Skeletal muscle satellite cell (primary cell): ENCODE data around the gene IFI30.

Source experiments
- H3K27me3 ChIP-seq: 2 replicates; pipeline ENCODE4 v1.7.0; 2013; ENCODE audit warnings: low read length; ENCODE audit not compliant: control insufficient read depth, insufficient read depth
- H3K36me3 ChIP-seq: 2 replicates; pipeline ENCODE4 v1.7.0; 2013; ENCODE audit warnings: mild to moderate bottlenecking, control low read depth, low read length; ENCODE audit not compliant: insufficient read depth
- H3K4me1 ChIP-seq: 2 replicates; pipeline ENCODE4 v1.7.0; 2013; ENCODE audit warnings: low read length; ENCODE audit not compliant: control insufficient read depth, insufficient read depth
- H3K4me2 ChIP-seq: 2 replicates; pipeline ENCODE4 v1.7.0; 2013; ENCODE audit warnings: mild to moderate bottlenecking, low read length
- H3K4me3 ChIP-seq: 2 replicates; pipeline ENCODE4 v1.7.0; 2013; ENCODE audit warnings: low read length
- H3K9ac ChIP-seq: 2 replicates; pipeline ENCODE4 v1.7.0; 2013; ENCODE audit warnings: mild to moderate bottlenecking, low read depth, low read length, moderate library complexity
- H3K9me3 ChIP-seq: replicated peaks from 2 replicates; pipeline ENCODE4 v1.7.0; 2013; ENCODE audit warnings: mild to moderate bottlenecking, control low read depth, low read length

Gene IFI30

GRCh38 chr19:18194554-18195238 is 21.1 kb downstream of the IFI30 start:
- peak overlapping the region; percentile 95 for H3K4me2 ChIP-seq
- H3K9me3 ChIP-seq: no peaks in the 10 kb centered on the region
- H3K27me3 ChIP-seq: no peaks in the 10 kb centered on the region
- H3K9ac ChIP-seq: no peak overlapping the region
- H3K36me3 ChIP-seq: peaks cover 8% of the 10 kb centered on the region
- peaks cover 15% of the 10 kb centered on the region for H3K4me1 ChIP-seq
- H3K4me3 ChIP-seq: peak overlapping the region; percentile 84

DNA sequence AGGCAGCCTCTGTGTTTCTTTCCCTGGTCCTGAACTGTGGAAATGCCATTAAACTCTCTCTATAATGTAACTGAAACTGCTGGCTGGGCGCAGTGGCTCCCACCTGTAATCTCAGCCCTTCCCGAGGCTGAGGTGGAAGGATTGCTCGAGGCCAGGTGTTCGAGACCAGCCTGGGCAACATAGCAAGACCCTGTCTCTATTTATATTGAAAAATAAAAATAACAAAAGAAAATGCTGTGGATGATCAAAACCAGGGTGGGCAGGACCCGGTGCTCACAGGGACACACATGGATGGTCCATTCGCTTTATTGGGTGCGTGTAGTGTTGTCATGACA is 22.9 kb downstream of the IFI30 start:
- peaks cover 14% of the 10 kb centered on the region for H3K4me1 ChIP-seq
- H3K36me3 ChIP-seq: peaks cover 8% of the 10 kb centered on the region
- no peak overlapping the region for H3K4me2 ChIP-seq
- no peak overlapping the region for H3K9ac ChIP-seq
- H3K9me3 ChIP-seq: no peaks in the 10 kb centered on the region
- no peaks in the 10 kb centered on the region for H3K27me3 ChIP-seq
- H3K4me3 ChIP-seq: no peak overlapping the region

GRCh38 chr19:18197306-18197705 is 23.7 kb downstream of the IFI30 start:
- Histone ChIP-seq H3K36me3 (peaks cover 8% of the 10 kb centered on the region), H3K9me3 (no peaks in the 10 kb centered on the region), H3K4me2 (no peak overlapping the region), H3K9ac (no peak overlapping the region), H3K4me3 (no peak overlapping the region), H3K4me1 (peaks cover 11% of the 10 kb centered on the region), H3K27me3 (no peaks in the 10 kb centered on the region)

DNA sequence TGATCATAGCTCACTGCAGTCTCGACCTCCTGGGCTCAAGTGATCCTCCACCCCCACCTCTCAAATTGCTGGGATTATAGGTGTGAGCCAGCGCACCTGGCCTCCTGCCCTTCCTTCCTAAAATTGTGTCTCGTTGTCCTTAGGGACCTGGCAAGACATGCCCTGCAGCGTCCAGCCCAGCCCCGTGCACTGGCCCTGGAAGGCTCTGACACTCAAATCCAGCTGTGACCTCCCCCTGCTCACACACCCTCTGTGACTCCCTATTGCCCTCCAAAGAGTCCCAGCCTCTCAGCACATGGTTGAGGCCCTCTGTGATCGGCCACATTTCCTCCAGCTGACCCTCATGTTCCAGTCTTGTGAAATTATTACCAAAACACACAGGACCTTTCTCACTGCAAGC is 24.3 kb downstream of the IFI30 start:
- Histone ChIP-seq H3K9ac (no peak overlapping the region), H3K36me3 (peaks cover 8% of the 10 kb centered on the region), H3K4me1 (peaks cover 13% of the 10 kb centered on the region), H3K4me3 (no peak overlapping the region), H3K9me3 (no peaks in the 10 kb centered on the region), H3K27me3 (no peaks in the 10 kb centered on the region), H3K4me2 (no peak overlapping the region)

GRCh38 chr19:18198374-18198773 is 24.8 kb downstream of the IFI30 start:
- Histone ChIP-seq H3K9ac (no peak overlapping the region), H3K27me3 (no peaks in the 10 kb centered on the region), H3K36me3 (peaks cover 8% of the 10 kb centered on the region), H3K4me3 (no peak overlapping the region), H3K9me3 (no peaks in the 10 kb centered on the region), H3K4me2 (no peak overlapping the region), H3K4me1 (peaks cover 18% of the 10 kb centered on the region)

GRCh38 chr19:18202397-18202777 is 28.8 kb downstream of the IFI30 start:
- Histone ChIP-seq H3K4me3 (no peak overlapping the region), H3K9me3 (no peaks in the 10 kb centered on the region), H3K4me2 (peak overlapping the region; percentile 96), H3K4me1 (peaks cover 16% of the 10 kb centered on the region), H3K9ac (no peak overlapping the region), H3K36me3 (peaks cover 5% of the 10 kb centered on the region), H3K27me3 (no peaks in the 10 kb centered on the region)

DNA sequence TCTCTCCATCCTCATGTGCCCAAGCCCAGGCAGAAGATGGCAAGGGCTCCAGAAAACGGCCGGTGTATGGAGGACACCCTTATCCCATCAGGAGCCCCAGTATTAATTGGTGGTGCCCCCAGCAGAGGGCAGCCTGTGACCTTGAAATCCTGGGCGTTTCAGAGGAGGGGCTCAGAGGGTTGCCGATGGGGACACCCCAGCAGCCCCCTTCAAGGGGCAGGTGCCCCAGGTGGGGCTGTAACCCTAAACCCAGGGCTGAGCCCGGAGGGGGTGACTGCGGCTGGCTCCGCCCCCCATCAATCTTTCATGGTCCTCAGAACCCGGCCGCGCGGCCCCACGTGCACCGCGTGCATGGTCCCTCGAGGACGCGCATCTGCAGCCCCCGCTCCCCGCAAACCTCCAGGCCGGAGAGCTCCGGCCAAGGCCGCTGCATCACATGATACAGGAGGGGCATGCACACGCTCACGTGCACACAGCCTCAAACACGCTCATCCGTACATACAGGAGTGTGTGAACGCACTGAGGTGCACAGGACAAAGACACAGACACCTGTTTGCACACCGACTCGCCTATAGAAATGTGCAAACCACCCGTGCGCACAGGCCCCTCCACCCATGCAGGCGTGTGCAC is 29.3 kb downstream of the IFI30 start:
- peak overlapping the region; percentile 84 for H3K4me3 ChIP-seq
- no peaks in the 10 kb centered on the region for H3K9me3 ChIP-seq
- no peaks in the 10 kb centered on the region for H3K27me3 ChIP-seq
- H3K4me2 ChIP-seq: peak overlapping the region; percentile 96
- peak overlapping the region; percentile 65 for H3K9ac ChIP-seq
- peaks cover 20% of the 10 kb centered on the region for H3K4me1 ChIP-seq
- peaks cover 5% of the 10 kb centered on the region for H3K36me3 ChIP-seq

- H3K4me2 ChIP-seq: peak overlapping the region; percentile 96
- H3K36me3 ChIP-seq: no peaks in the 10 kb centered on the region
- H3K27me3 ChIP-seq: no peaks in the 10 kb centered on the region
- H3K4me1 ChIP-seq: peaks cover 20% of the 10 kb centered on the region
- peak overlapping the region; percentile 84 for H3K4me3 ChIP-seq
- H3K9me3 ChIP-seq: no peaks in the 10 kb centered on the region
- peak overlapping the region; percentile 65 for H3K9ac ChIP-seq
Measured at GRCh38 chr19:18203408-18203862, 29.8 kb downstream of the IFI30 start.

GRCh38 chr19:18203863-18204393 is 30.3 kb downstream of the IFI30 start, which contains the start of gene RAB3A:
Gene RAB3A (minus strand): TSS chr19:18204042. CDS start chr19:18202740, 1,302 bp downstream.
- H3K9ac ChIP-seq: peak within 1 kb of the TSS; percentile 98

GRCh38 chr19:18204394-18205199 is 31.0 kb downstream of the IFI30 start:
- peak overlapping the region; percentile 75 for H3K4me3 ChIP-seq
- no peaks in the 10 kb centered on the region for H3K9me3 ChIP-seq
- peak overlapping the region; percentile 94 for H3K4me2 ChIP-seq
- peaks cover 23% of the 10 kb centered on the region for H3K4me1 ChIP-seq
- no peaks in the 10 kb centered on the region for H3K36me3 ChIP-seq
- H3K9ac ChIP-seq: peak overlapping the region; percentile 98
- no peaks in the 10 kb centered on the region for H3K27me3 ChIP-seq

More at GRCh38 chr19:18203863-18204393, 30.3 kb downstream of the IFI30 start, which contains the start of gene RAB3A:
- Histone ChIP-seq H3K4me2 (peak within 1 kb of the TSS; percentile 96), H3K27me3 (no peaks in the 10 kb centered on the region), H3K4me3 (peak within 1 kb of the TSS; percentile 84), H3K36me3 (no peaks in the 10 kb centered on the region), H3K4me1 (peaks cover 23% of the 10 kb centered on the region), H3K9me3 (no peaks in the 10 kb centered on the region)

DNA sequence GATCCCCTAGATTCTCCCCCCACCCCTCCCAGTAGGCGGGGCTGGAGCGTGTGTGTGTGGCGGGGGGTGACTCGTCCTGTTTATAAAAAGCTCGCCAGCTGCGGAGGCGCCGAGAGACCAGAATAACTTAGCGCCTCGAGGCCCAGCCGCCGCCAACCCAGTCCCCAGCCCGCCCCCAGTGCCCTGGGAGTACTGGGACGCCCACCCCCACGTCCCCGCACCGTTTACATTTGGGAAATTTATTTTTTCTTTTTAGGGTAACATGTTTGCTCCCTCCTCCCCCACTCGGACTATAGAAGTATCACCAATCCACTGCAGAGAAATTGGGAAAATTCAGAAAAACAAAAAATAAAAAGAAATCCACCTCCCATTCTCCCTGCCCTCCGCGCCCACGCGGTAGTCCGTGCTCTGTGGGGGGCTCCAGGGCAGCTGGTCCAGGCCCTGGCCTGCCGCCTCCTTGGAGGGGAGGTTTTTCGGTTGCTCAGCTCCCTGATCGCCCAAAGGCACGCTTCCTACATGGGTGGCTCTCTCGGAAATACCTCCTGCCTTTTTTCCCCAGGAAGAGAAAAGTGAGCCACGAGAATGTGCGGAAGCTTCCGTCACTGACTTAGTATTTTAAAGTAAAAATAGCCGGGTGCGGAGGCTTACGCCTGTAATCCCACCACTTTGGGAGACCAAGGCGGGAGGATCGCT is 31.7 kb downstream of the IFI30 start:
- H3K9ac ChIP-seq: peak overlapping the region; percentile 98
- no peaks in the 10 kb centered on the region for H3K36me3 ChIP-seq
- no peaks in the 10 kb centered on the region for H3K9me3 ChIP-seq
- peak overlapping the region; percentile 94 for H3K4me2 ChIP-seq
- no peaks in the 10 kb centered on the region for H3K27me3 ChIP-seq
- peak overlapping the region; percentile 75 for H3K4me3 ChIP-seq
- peaks cover 23% of the 10 kb centered on the region for H3K4me1 ChIP-seq
